Measurements from ENCODE around the gene HGF.

DNA sequence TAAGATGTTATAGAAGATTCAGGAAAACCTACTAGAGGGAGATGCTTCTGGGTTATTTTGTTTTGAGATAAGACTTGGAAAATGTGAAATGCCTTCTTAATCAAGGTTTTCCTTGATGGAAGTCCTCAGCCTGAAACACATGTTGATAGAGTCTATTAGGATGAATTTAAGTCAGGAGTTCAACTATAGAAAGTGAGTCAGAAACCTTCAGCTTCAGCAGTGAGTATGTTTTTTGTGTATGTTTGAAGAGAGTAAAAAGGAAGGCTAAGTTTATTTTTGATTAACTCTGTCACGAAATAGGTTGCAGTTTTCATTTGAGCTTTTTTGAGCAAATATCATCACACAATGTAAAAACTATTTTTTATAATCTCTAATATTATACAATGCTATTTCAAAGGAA, 114.6 kb downstream of the HGF start:
- no peak for TF ChIP-seq SMAD3 (CRISPR knock-in tag; IDR thresholded peaks at IDR 0.05)
- TF ChIP-seq, protein P1, sequence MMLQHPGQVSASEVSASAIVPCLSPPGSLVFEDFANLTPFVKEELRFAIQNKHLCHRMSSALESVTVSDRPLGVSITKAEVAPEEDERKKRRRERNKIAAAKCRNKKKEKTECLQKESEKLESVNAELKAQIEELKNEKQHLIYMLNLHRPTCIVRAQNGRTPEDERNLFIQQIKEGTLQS (CRISPR knock-in tag; IDR thresholded peaks at IDR 0.05) = no peak
- no peak for TF ChIP-seq TOE1 (CRISPR knock-in tag; IDR thresholded peaks at IDR 0.05)
- no peak for TF ChIP-seq SP2 (CRISPR knock-in tag; IDR thresholded peaks at IDR 0.05)
- no peak for TF ChIP-seq EZH2 (conservative IDR thresholded peaks at IDR 0.05; ENCODE audit: low read depth, low read length)
- no peak for TF ChIP-seq ZNF3 (CRISPR knock-in tag; IDR thresholded peaks at IDR 0.05)
- TF ChIP-seq ADNP (CRISPR knock-in tag; IDR thresholded peaks at IDR 0.05) = no peak
- TF ChIP-seq ZMYM3 (CRISPR knock-in tag; IDR thresholded peaks at IDR 0.05) = no peak
- no peak for TF ChIP-seq ATF7 (IDR thresholded peaks at IDR 0.05)
- TF ChIP-seq ATF7 (CRISPR knock-in tag; IDR thresholded peaks at IDR 0.05) = no peak
- TF ChIP-seq ZNF20 (CRISPR knock-in tag; IDR thresholded peaks at IDR 0.05) = no peak

Data from HepG2 (cell line).